HepG2 (cell line): ENCODE results near the gene ALPK3. TPM values are rescaled to one million over a fixed set of nuclear protein-coding genes. Genes with fewer than 3 reads are reported as not detected.

ENCODE experiments used
- ATAC-seq: fragments of 200-7000 bp; cut with Tn5 transposase; 3 replicates; pipeline ENCODE4 v1.9.1; 2020; ENCODE audit warnings: mild to moderate bottlenecking, moderate library complexity
- BruUV-seq: library from RNA; stranded (reverse); fragments of 400-500 nt; replicated peaks from 2 replicates; lab custom pipeline; 2021; lab: Mats Ljungman, UMichigan
- CTCF ChIA-PET: fragments of 300-600 bp; formaldehyde crosslinking; extraction: SDS; loops from one replicate; lab custom pipeline; 2021; ENCODE audit warnings: low total read pairs, inconsistent platforms, low intra/inter-chr PET ratio; lab: Yijun Ruan, JAX
- POLR2A ChIA-PET: fragments of 350-600 bp; sonication (Branson Sonifier 250); formaldehyde crosslinking; loops from one replicate; lab custom pipeline; 2020; ENCODE audit warnings: antibody characterized with exemption, inconsistent platforms; lab: Yijun Ruan, JAX
- DNase-seq: peaks from one replicate; pipeline ENCODE4 v3.0.0-alpha.2; 2015; ENCODE audit warnings: low spot score
- FAIRE-seq: peaks from 3 replicates; lab custom pipeline; 2011; peaks lifted over from hg19 to GRCh38; lab: Jason Lieb, UNC
- H2AFZ ChIP-seq: one replicate; pipeline ENCODE4 v1.6.1; 2011; ENCODE audit warnings: low read length, inconsistent platforms
- H3K27ac ChIP-seq: fragments of 300-600 bp; 3 replicates; pipeline ENCODE4 v1.8.0; 2011; ENCODE audit warnings: mixed run types, mild to moderate bottlenecking, mixed read lengths, low read length, inconsistent platforms; ENCODE audit not compliant: insufficient read depth; ENCODE audit errors: extremely low read length
- H3K27me3 ChIP-seq, 2 experiments: fragments of 200-600 bp in 1 of 2; 2 replicates in 1 of 2; 3 replicates in 1 of 2; pipeline versions ENCODE4 v1.6.0 to v1.8.0; 2011; ENCODE audit warnings: low read length in 2 of 2, mild to moderate bottlenecking in 2 of 2, moderate library complexity in 2 of 2, inconsistent platforms in 1 of 2; ENCODE audit not compliant: insufficient read depth in 2 of 2, control insufficient read depth in 1 of 2
- H3K36me3 ChIP-seq, 2 experiments: fragments of 200-600 bp in 1 of 2; replicated peaks in 1 of 2; 2 replicates in 1 of 2; 3 replicates in 1 of 2; pipeline versions ENCODE4 v1.5.1 to v1.8.0; 2011; ENCODE audit warnings: low read length in 2 of 2, inconsistent platforms in 1 of 2; ENCODE audit not compliant: insufficient read depth in 2 of 2, control insufficient read depth in 1 of 2
- H3K4me1 ChIP-seq: 2 replicates; pipeline ENCODE4 v1.5.1; 2012; ENCODE audit warnings: low read length, inconsistent platforms; ENCODE audit not compliant: insufficient read depth
- H3K4me2 ChIP-seq: 2 replicates; pipeline ENCODE4 v1.6.0; 2011; ENCODE audit warnings: low read depth, low read length, inconsistent platforms
- H3K4me3 ChIP-seq, 3 experiments: fragments of 200-600 bp in 1 of 3; sonication (generic), shearing (Covaris generic) in 1 of 3; replicated peaks in 1 of 3; 2 replicates each; pipeline ENCODE4 v1.5.1; 2011 to 2016; ENCODE audit warnings: low read length in 3 of 3, inconsistent platforms in 2 of 3, low read depth in 2 of 3, mild to moderate bottlenecking in 2 of 3, control low read depth in 1 of 3, mixed read lengths in 1 of 3; ENCODE audit not compliant: insufficient read depth in 1 of 3
- H3K79me2 ChIP-seq: one replicate; pipeline ENCODE4 v1.6.1; 2011; ENCODE audit warnings: low read length, inconsistent platforms; ENCODE audit not compliant: insufficient read depth
- H3K9ac ChIP-seq: 2 replicates; pipeline ENCODE4 v1.6.0; 2011; ENCODE audit warnings: mild to moderate bottlenecking, low read depth, low read length, inconsistent platforms; ENCODE audit not compliant: insufficient read depth
- H3K9me3 ChIP-seq: 2 replicates; pipeline ENCODE4 v1.5.1; 2012; ENCODE audit warnings: mild to moderate bottlenecking, low read length
- H4K20me1 ChIP-seq: 2 replicates; pipeline ENCODE4 v1.6.0; 2011; ENCODE audit warnings: inconsistent platforms, mild to moderate bottlenecking, low read length, moderate library complexity; ENCODE audit not compliant: insufficient read depth
- DMAP1 ChIP-seq: IDR thresholded peaks from 2 replicates; pipeline ENCODE4 v1.6.1; 2016
- ELF4 ChIP-seq: sonication (generic); formaldehyde crosslinking; IDR thresholded peaks from 2 replicates; pipeline ENCODE4 v1.5.0; 2020; ENCODE audit warnings: missing genetic modification reagents, mild to moderate bottlenecking, moderate library complexity, borderline replicate concordance
- GATA4 ChIP-seq: sonication (generic); IDR thresholded peaks from 2 replicates; pipeline ENCODE4 v1.6.1; 2016; ENCODE audit warnings: antibody characterized with exemption, low read depth, borderline replicate concordance
- HMG20A ChIP-seq: IDR thresholded peaks from 2 replicates; pipeline ENCODE4 v1.6.1; 2016; ENCODE audit warnings: borderline replicate concordance
- HMG20B ChIP-seq: conservative IDR thresholded peaks from 2 replicates; pipeline ENCODE4 v1.6.1; 2016; ENCODE audit warnings: missing genetic modification reagents, missing compliant biosample characterization
- KMT2A ChIP-seq: sonication (generic); formaldehyde crosslinking; IDR thresholded peaks from 2 replicates; pipeline ENCODE4 v1.4.0; 2020; ENCODE audit warnings: missing genetic modification reagents
- MZF1 ChIP-seq: sonication (generic); formaldehyde crosslinking; IDR thresholded peaks from 2 replicates; pipeline ENCODE4 v1.8.1; 2023; ENCODE audit warnings: mild to moderate bottlenecking, missing genetic modification reagents, borderline replicate concordance
- REPIN1 ChIP-seq: sonication (generic); formaldehyde crosslinking; IDR thresholded peaks from 2 replicates; pipeline ENCODE4 v1.8.0; 2022; ENCODE audit warnings: missing genetic modification reagents, low read depth, mild to moderate bottlenecking, borderline replicate concordance
- SALL1 ChIP-seq: sonication (generic); formaldehyde crosslinking; IDR thresholded peaks from 2 replicates; pipeline ENCODE4 v1.8.0; 2022; ENCODE audit warnings: mild to moderate bottlenecking, missing genetic modification reagents
- ZMYM4 ChIP-seq: sonication (generic); formaldehyde crosslinking; IDR thresholded peaks from 2 replicates; pipeline ENCODE4 v1.8.1; 2023; ENCODE audit warnings: mild to moderate bottlenecking, missing genetic modification reagents
- ZNF234 ChIP-seq: sonication (generic); formaldehyde crosslinking; conservative IDR thresholded peaks from 2 replicates; pipeline ENCODE4 v1.5.1; 2020; ENCODE audit warnings: mild to moderate bottlenecking, missing genetic modification reagents
- ZNF331 ChIP-seq: sonication (generic); formaldehyde crosslinking; IDR thresholded peaks from 2 replicates; pipeline ENCODE4 v1.4.0; 2020; ENCODE audit warnings: missing genetic modification reagents
- ZNF460 ChIP-seq: sonication (generic); formaldehyde crosslinking; IDR thresholded peaks from 2 replicates; pipeline ENCODE4 v1.5.1; 2020; ENCODE audit warnings: missing genetic modification reagents, mild to moderate bottlenecking, borderline replicate concordance
- ZNF891 ChIP-seq: sonication (generic); formaldehyde crosslinking; IDR thresholded peaks from 2 replicates; pipeline ENCODE4 v1.5.0; 2020; ENCODE audit warnings: mild to moderate bottlenecking, missing genetic modification reagents
- WGBS: methylation state at CpG from one replicate; pipeline ENCODE4 v1.1.6; 2017; ENCODE audit warnings: low lambda C conversion rate; 5-methylcytosine and 5-hydroxymethylcytosine counted together
- in situ Hi-C: cut with HindIII; loops from 2 replicates; pipeline ENCODE4 v1.10.0; 2017; ENCODE audit warnings: low pct_unique_long_range_greater_than_20kb; ENCODE audit not compliant: extremely low pct_ligation_motif_present
- intact Hi-C: fragments of 100-400 bp; cut with micrococcal nuclease; formaldehyde crosslinking; loops from one replicate; pipeline ENCODE4 v1.10.0; 2022; ENCODE audit not compliant: unreplicated experiment
- polyA plus RNA-seq, 8 experiments: library from polyadenylated mRNA; depleted of rRNA in 3 of 8; stranded (reverse) in 7 of 8; unstranded in 1 of 8; fragments of >200 nt; fragmentation: Illumina TruSeq in 4 of 8; extraction: Trizol in 4 of 8; gene quantifications; 2 replicates each; pipeline versions ENCODE4 v1.2.1 to v1.2.3, GENCODE V29; 2011 to 2016; ENCODE audit warnings: low read depth in 4 of 8, missing spikeins in 1 of 8, mixed read lengths in 1 of 8; ENCODE audit not compliant: insufficient read depth in 1 of 8
- total RNA-seq, 5 experiments: library from RNA; depleted of rRNA; stranded (reverse); fragments of >200 nt; fragmentation: Illumina TruSeq; extraction: Trizol; gene quantifications; 2 replicates each; pipeline ENCODE4 v1.2.3, GENCODE V29; 2016; ENCODE audit warnings: low read depth in 1 of 5
- TF ChIP-seq, protein P1 (sequence below): sonication (generic); formaldehyde crosslinking; IDR thresholded peaks from 2 replicates; pipeline ENCODE4 v1.4.0; 2020; ENCODE audit warnings: missing genetic modification reagents, borderline replicate concordance

Gene ALPK3
- total and polyA plus RNA-seq, 2 of the 13 experiments (the other 11 are each of a cell fraction or from before 2014, with no cell fraction given) = 0.04 to 0.42 TPM

GRCh38 chr15:84772031-84772430 is 45.1 kb upstream of the ALPK3 start:
- no peak overlapping the region for H3K27ac ChIP-seq
- H2AFZ ChIP-seq = no peak overlapping the region
- 99% methylated on average over 5 of the region's 5 CpGs for WGBS
- H3K79me2 ChIP-seq = peaks cover 53% of the 10 kb centered on the region
- H3K36me3 ChIP-seq = peaks cover 9 to 29% of the 10 kb centered on the region in 2 experiments; a peak in 4 of 5 replicates
- intact Hi-C loops = no loop called here
- no peak overlapping the region for H3K4me2 ChIP-seq
- no peak overlapping the region for H3K9ac ChIP-seq
- in situ Hi-C loops = no loop called here
- CTCF ChIA-PET = no interaction called here
- no peak for FAIRE-seq
- BruUV-seq = no TSS peak
- TF ChIP-seq HMG20B (CRISPR knock-in tag) = no peak
- TF ChIP-seq MZF1 (CRISPR knock-in tag) = no peak
- TF ChIP-seq ZNF234 (CRISPR knock-in tag) = no peak
- TF ChIP-seq, protein P1, sequence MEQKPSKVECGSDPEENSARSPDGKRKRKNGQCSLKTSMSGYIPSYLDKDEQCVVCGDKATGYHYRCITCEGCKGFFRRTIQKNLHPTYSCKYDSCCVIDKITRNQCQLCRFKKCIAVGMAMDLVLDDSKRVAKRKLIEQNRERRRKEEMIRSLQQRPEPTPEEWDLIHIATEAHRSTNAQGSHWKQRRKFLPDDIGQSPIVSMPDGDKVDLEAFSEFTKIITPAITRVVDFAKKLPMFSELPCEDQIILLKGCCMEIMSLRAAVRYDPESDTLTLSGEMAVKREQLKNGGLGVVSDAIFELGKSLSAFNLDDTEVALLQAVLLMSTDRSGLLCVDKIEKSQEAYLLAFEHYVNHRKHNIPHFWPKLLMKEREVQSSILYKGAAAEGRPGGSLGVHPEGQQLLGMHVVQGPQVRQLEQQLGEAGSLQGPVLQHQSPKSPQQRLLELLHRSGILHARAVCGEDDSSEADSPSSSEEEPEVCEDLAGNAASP = no peak
- TF ChIP-seq ZMYM4 (CRISPR knock-in tag) = no peak
- no peak for TF ChIP-seq KMT2A (CRISPR knock-in tag)
- TF ChIP-seq REPIN1 (CRISPR knock-in tag) = no peak
- TF ChIP-seq ZNF460 = no peak
- no peak for TF ChIP-seq ZNF891
- TF ChIP-seq ELF4 (CRISPR knock-in tag) = no peak
- TF ChIP-seq SALL1 (CRISPR knock-in tag) = no peak
- TF ChIP-seq ZNF331 (CRISPR knock-in tag) = no peak
- TF ChIP-seq GATA4 = no peak
- no peak for TF ChIP-seq DMAP1 (CRISPR knock-in tag)
- no peak for TF ChIP-seq HMG20A (CRISPR knock-in tag)
- TF ChIP-seq, all 625 proteins: peak for 0
- Histone ChIP-seq H3K9me3 (no peaks in the 10 kb centered on the region), H3K4me3 (no peak overlapping the region), H4K20me1 (no peaks in the 10 kb centered on the region; the same call in none of the 2 replicates), H3K4me1 (peaks cover 25% of the 10 kb centered on the region), H3K27me3 (no peaks in the 10 kb centered on the region; a peak in 1 of 5 replicates)
- POLR2A ChIA-PET = no interaction called here
- ATAC-seq (no peak), DNase-seq (no peak)
